Karpas-422 (cell line): ENCODE data around the gene ATP11A. TPM values are rescaled to one million over a fixed set of nuclear protein-coding genes. Genes with fewer than 3 reads are reported as not detected.
"Not testable (repeated sequence)": the region's sequence is repeated elsewhere in the genome, so short reads cannot be mapped to it uniquely, and the experiment has no call there.

ENCODE experiments used
- DNase-seq: peaks from one replicate; pipeline ENCODE4 v3.0.0-alpha.2; 2015
- H2AFZ ChIP-seq: fragments of 200-600 bp; sonication (generic); 2 replicates; pipeline ENCODE4 v1.6.1; 2014; ENCODE audit warnings: antibody characterized with exemption, low read length, mixed read lengths
- H3K27ac ChIP-seq: fragments of 200-600 bp; sonication (generic); 2 replicates; pipeline ENCODE4 v1.5.1; 2014; ENCODE audit warnings: mild to moderate bottlenecking, low read length, moderate library complexity
- H3K27me3 ChIP-seq: fragments of 200-600 bp; sonication (generic); 2 replicates; pipeline ENCODE4 v1.6.1; 2014; ENCODE audit warnings: low read length, mixed read lengths
- H3K36me3 ChIP-seq: fragments of 200-600 bp; sonication (generic); 2 replicates; pipeline ENCODE4 v1.6.1; 2014; ENCODE audit warnings: low read length, mixed read lengths; ENCODE audit not compliant: insufficient read depth
- H3K4me1 ChIP-seq: fragments of 200-600 bp; sonication (generic); 2 replicates; pipeline ENCODE4 v1.6.1; 2014; ENCODE audit warnings: mild to moderate bottlenecking, low read length, mixed read lengths
- H3K4me2 ChIP-seq: fragments of 200-600 bp; sonication (generic); 2 replicates; pipeline ENCODE4 v1.6.1; 2014; ENCODE audit warnings: low read length, low read depth, mild to moderate bottlenecking; ENCODE audit not compliant: poor library complexity, severe bottlenecking
- H3K4me3 ChIP-seq: fragments of 200-600 bp; sonication (generic); 2 replicates; pipeline ENCODE4 v1.5.1; 2014; ENCODE audit warnings: mild to moderate bottlenecking, antibody characterized with exemption, low read length, mixed read lengths
- H3K79me2 ChIP-seq: fragments of 200-600 bp; sonication (generic); 2 replicates; pipeline ENCODE4 v1.6.1; 2014; ENCODE audit warnings: mild to moderate bottlenecking, low read length, mixed read lengths
- H3K9ac ChIP-seq: fragments of 200-600 bp; sonication (generic); 2 replicates; pipeline ENCODE4 v1.6.0; 2014; ENCODE audit warnings: low read length
- H3K9me2 ChIP-seq: fragments of 200-600 bp; sonication (generic), shearing (Covaris generic); replicated peaks from 2 replicates; pipeline ENCODE4 v1.6.0; 2014; ENCODE audit warnings: mild to moderate bottlenecking, low read length, moderate library complexity; ENCODE audit not compliant: insufficient read depth
- H3K9me3 ChIP-seq: fragments of 300-700, 200-600 bp; sonication (generic); 2 replicates; pipeline ENCODE4 v1.6.1; 2014; ENCODE audit warnings: low read length, mixed read lengths
- H4K20me1 ChIP-seq: fragments of 200-600 bp; sonication (generic); 2 replicates; pipeline ENCODE4 v1.6.1; 2014; ENCODE audit warnings: mild to moderate bottlenecking, antibody characterized with exemption, low read length, low read depth; ENCODE audit not compliant: insufficient read depth
- total RNA-seq: library from RNA; depleted of rRNA; stranded (reverse); fragments of >200 nt; shearing (Covaris generic); gene quantifications from 2 replicates; pipeline ENCODE4 v1.2.3, GENCODE V29; 2014; ENCODE audit warnings: low replicate concordance

Gene ATP11A
- total RNA-seq, 1 experiment from 2014 or later: 0.11 TPM

GRCh38 chr13:112705286-112705685, 15.4 kb downstream of the ATP11A start:
- H3K79me2 ChIP-seq: no peaks in the 10 kb centered on the region
- H3K4me1 ChIP-seq: no peaks in the 10 kb centered on the region
- no peaks in the 10 kb centered on the region for H4K20me1 ChIP-seq

GRCh38 chr13:112706171-112706570, 16.3 kb downstream of the ATP11A start:
- Histone ChIP-seq H3K36me3 (no peaks in the 10 kb centered on the region), H3K27me3 (no peaks in the 10 kb centered on the region), H3K4me1 (no peaks in the 10 kb centered on the region), H3K27ac (no peak overlapping the region), H3K4me3 (no peak overlapping the region), H3K4me2 (no peak overlapping the region), H3K9ac (no peak overlapping the region), H4K20me1 (no peaks in the 10 kb centered on the region), H3K79me2 (no peaks in the 10 kb centered on the region), H2AFZ (no peak overlapping the region), H3K9me2 (no peaks in the 10 kb centered on the region), H3K9me3 (no peaks in the 10 kb centered on the region)
- DNase-seq: no peak

More at GRCh38 chr13:112705286-112705685, 15.4 kb downstream of the ATP11A start:
- Histone ChIP-seq H2AFZ (no peak overlapping the region), H3K27me3 (no peaks in the 10 kb centered on the region), H3K9me3 (no peaks in the 10 kb centered on the region), H3K36me3 (no peaks in the 10 kb centered on the region), H3K9me2 (no peaks in the 10 kb centered on the region), H3K4me3 (no peak overlapping the region), H3K4me2 (no peak overlapping the region), H3K9ac (no peak overlapping the region), H3K27ac (no peak overlapping the region)
- no peak for DNase-seq

- H3K9ac ChIP-seq: no peak overlapping the region
- H3K36me3 ChIP-seq: no peaks in the 10 kb centered on the region
- H3K4me1 ChIP-seq: no peaks in the 10 kb centered on the region
- no peaks in the 10 kb centered on the region for H3K79me2 ChIP-seq
- H3K27me3 ChIP-seq: no peaks in the 10 kb centered on the region
- no peaks in the 10 kb centered on the region for H3K9me3 ChIP-seq
- no peak for DNase-seq
- no peaks in the 10 kb centered on the region for H4K20me1 ChIP-seq
- no peak overlapping the region for H3K27ac ChIP-seq
- no peak overlapping the region for H3K4me3 ChIP-seq
- H2AFZ ChIP-seq: no peak overlapping the region
- no peak overlapping the region for H3K4me2 ChIP-seq
- no peaks in the 10 kb centered on the region for H3K9me2 ChIP-seq
Observed at GRCh38 chr13:112708560-112709240, 18.9 kb downstream of the ATP11A start.

- not testable (repeated sequence) for H3K4me1 ChIP-seq, H4K20me1 ChIP-seq, H3K9me3 ChIP-seq, H3K36me3 ChIP-seq, H3K27me3 ChIP-seq, H3K4me3 ChIP-seq, DNase-seq, H2AFZ ChIP-seq, H3K79me2 ChIP-seq, H3K9me2 ChIP-seq, H3K27ac ChIP-seq, H3K9ac ChIP-seq, H3K4me2 ChIP-seq
Observed at GRCh38 chr13:112709316-112709715, 19.5 kb downstream of the ATP11A start.

- no peaks in the 10 kb centered on the region for H3K36me3 ChIP-seq
- no peaks in the 10 kb centered on the region for H3K9me3 ChIP-seq
- no peaks in the 10 kb centered on the region for H3K27me3 ChIP-seq
- H4K20me1 ChIP-seq: no peaks in the 10 kb centered on the region
- DNase-seq: no peak
- no peaks in the 10 kb centered on the region for H3K9me2 ChIP-seq
- no peak overlapping the region for H3K9ac ChIP-seq
- H3K4me1 ChIP-seq: no peaks in the 10 kb centered on the region
- H2AFZ ChIP-seq: no peak overlapping the region
- no peaks in the 10 kb centered on the region for H3K79me2 ChIP-seq
- H3K4me2 ChIP-seq: no peak overlapping the region
- H3K27ac ChIP-seq: no peak overlapping the region
- no peak overlapping the region for H3K4me3 ChIP-seq
Observed at GRCh38 chr13:112709825-112710783, 20.3 kb downstream of the ATP11A start.

- no peak overlapping the region for H3K27ac ChIP-seq
- no peak overlapping the region for H2AFZ ChIP-seq
- H4K20me1 ChIP-seq: no peaks in the 10 kb centered on the region
- no peak overlapping the region for H3K4me2 ChIP-seq
- no peaks in the 10 kb centered on the region for H3K27me3 ChIP-seq
- H3K4me3 ChIP-seq: no peak overlapping the region
- DNase-seq: no peak
- no peaks in the 10 kb centered on the region for H3K4me1 ChIP-seq
- no peaks in the 10 kb centered on the region for H3K79me2 ChIP-seq
- H3K9ac ChIP-seq: no peak overlapping the region
- no peaks in the 10 kb centered on the region for H3K9me3 ChIP-seq
- H3K9me2 ChIP-seq: no peaks in the 10 kb centered on the region
- H3K36me3 ChIP-seq: no peaks in the 10 kb centered on the region
Observed at GRCh38 chr13:112710855-112711527, 21.2 kb downstream of the ATP11A start.

GRCh38 chr13:112711528-112712265, 21.9 kb downstream of the ATP11A start:
- no peaks in the 10 kb centered on the region for H3K27me3 ChIP-seq
- no peaks in the 10 kb centered on the region for H3K9me3 ChIP-seq
- no peak overlapping the region for H2AFZ ChIP-seq
- no peaks in the 10 kb centered on the region for H3K79me2 ChIP-seq
- H4K20me1 ChIP-seq: no peaks in the 10 kb centered on the region
- H3K4me1 ChIP-seq: no peaks in the 10 kb centered on the region
- no peak overlapping the region for H3K4me3 ChIP-seq
- H3K27ac ChIP-seq: no peak overlapping the region
- no peaks in the 10 kb centered on the region for H3K36me3 ChIP-seq
- DNase-seq: no peak
- no peak overlapping the region for H3K9ac ChIP-seq
- H3K9me2 ChIP-seq: no peaks in the 10 kb centered on the region
- no peak overlapping the region for H3K4me2 ChIP-seq
